GM23338 (cell line): ENCODE results near the gene OPRD1.

Experiments
- CREB1 ChIP-seq: fragments of 250-450 bp; sonication (Bioruptor Pico); IDR thresholded peaks from 2 replicates; pipeline ENCODE4 v1.5.0; 2020; ENCODE audit warnings: low read depth, mild to moderate bottlenecking, moderate library complexity
- EZH2 ChIP-seq: fragments of 200-600 bp; sonication (generic); IDR thresholded peaks from one replicate; pipeline ENCODE4 v1.8.0; 2017; ENCODE audit warnings: antibody characterized with exemption, mild to moderate bottlenecking, low read depth; ENCODE audit not compliant: unreplicated experiment
- EZH2phosphoT487 ChIP-seq: fragments of 200-600 bp; sonication (generic); IDR thresholded peaks from one replicate; pipeline ENCODE4 v1.8.1; 2018; ENCODE audit warnings: antibody characterized with exemption; ENCODE audit not compliant: unreplicated experiment
- JUNB ChIP-seq: IDR thresholded peaks from one replicate; pipeline ENCODE4 v1.6.1; 2016; ENCODE audit warnings: antibody characterized with exemption; ENCODE audit not compliant: unreplicated experiment
- POLR2AphosphoS5 ChIP-seq: IDR thresholded peaks from 2 replicates; pipeline ENCODE4 v1.6.1; 2016; ENCODE audit warnings: antibody characterized with exemption, low read depth
- STAT1 ChIP-seq: IDR thresholded peaks from one replicate; pipeline ENCODE4 v1.6.1; 2016; ENCODE audit warnings: antibody characterized with exemption; ENCODE audit not compliant: unreplicated experiment
- ZNF114 ChIP-seq: fragments of 250-450 bp; sonication (Bioruptor Pico); IDR thresholded peaks from 2 replicates; pipeline ENCODE4 v1.5.0; 2020; ENCODE audit warnings: mild to moderate bottlenecking, moderate library complexity
- ZNF331 ChIP-seq: fragments of 250-450 bp; sonication (Bioruptor Pico); IDR thresholded peaks from 2 replicates; pipeline ENCODE4 v1.5.0; 2020; ENCODE audit warnings: low read depth, mild to moderate bottlenecking, moderate library complexity
- TF ChIP-seq, protein P1 (sequence below), 2 experiments: fragments of 200-600 bp in 1 of 2; sonication (generic) in 1 of 2; conservative IDR thresholded peaks; 2 replicates each; pipeline versions ENCODE4 v1.5.1 to v1.6.1; 2016 to 2017; ENCODE audit warnings: antibody characterized with exemption in 2 of 2, low read depth in 2 of 2, mild to moderate bottlenecking in 2 of 2, moderate library complexity in 1 of 2
- TF ChIP-seq, protein P2 (sequence below): IDR thresholded peaks from one replicate; pipeline ENCODE4 v1.6.1; 2018; ENCODE audit warnings: antibody characterized with exemption; ENCODE audit not compliant: unreplicated experiment
- TF ChIP-seq, protein P3 (sequence below): IDR thresholded peaks from 2 replicates; pipeline ENCODE4 v1.6.1; 2016; ENCODE audit warnings: antibody characterized with exemption
- TF ChIP-seq, protein P4 (sequence below): fragments of 250-450 bp; sonication (Bioruptor Pico); IDR thresholded peaks from 2 replicates; pipeline ENCODE4 v1.5.0; 2020; ENCODE audit warnings: mild to moderate bottlenecking, moderate library complexity

DNA sequence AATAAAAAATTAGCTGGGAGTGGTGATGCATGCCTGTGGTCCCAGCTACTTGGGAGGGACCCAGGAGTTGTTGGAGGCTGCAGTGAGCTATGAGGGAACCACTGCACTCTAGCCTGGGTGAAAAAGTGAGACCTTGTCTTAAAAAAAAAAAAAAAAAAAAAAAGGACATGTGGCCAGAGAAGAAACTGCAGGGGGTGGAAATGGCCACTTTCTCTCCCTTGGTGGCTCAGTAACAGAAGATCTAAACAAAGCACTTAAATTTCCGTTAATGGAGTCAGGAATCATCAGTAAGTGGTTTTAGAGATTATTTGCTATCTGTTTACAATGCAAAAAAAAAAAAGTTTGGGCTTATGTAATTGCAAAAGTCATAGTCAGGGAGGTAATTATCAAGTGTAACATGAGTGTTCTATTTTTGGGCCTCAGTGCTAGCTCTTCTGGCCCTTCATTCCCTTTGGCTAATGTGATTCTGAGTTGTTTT, 19.3 kb upstream of the OPRD1 start:
- TF ChIP-seq, protein P1, sequence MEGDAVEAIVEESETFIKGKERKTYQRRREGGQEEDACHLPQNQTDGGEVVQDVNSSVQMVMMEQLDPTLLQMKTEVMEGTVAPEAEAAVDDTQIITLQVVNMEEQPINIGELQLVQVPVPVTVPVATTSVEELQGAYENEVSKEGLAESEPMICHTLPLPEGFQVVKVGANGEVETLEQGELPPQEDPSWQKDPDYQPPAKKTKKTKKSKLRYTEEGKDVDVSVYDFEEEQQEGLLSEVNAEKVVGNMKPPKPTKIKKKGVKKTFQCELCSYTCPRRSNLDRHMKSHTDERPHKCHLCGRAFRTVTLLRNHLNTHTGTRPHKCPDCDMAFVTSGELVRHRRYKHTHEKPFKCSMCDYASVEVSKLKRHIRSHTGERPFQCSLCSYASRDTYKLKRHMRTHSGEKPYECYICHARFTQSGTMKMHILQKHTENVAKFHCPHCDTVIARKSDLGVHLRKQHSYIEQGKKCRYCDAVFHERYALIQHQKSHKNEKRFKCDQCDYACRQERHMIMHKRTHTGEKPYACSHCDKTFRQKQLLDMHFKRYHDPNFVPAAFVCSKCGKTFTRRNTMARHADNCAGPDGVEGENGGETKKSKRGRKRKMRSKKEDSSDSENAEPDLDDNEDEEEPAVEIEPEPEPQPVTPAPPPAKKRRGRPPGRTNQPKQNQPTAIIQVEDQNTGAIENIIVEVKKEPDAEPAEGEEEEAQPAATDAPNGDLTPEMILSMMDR (conservative IDR thresholded peaks at IDR 0.05; ENCODE audit: low read depth in 2 of 2), result no peak
- TF ChIP-seq EZH2 (no peak), ZNF114 (CRISPR knock-in tag) (no peak), CREB1 (CRISPR knock-in tag) (no peak), EZH2phosphoT487 (no peak), JUNB (no peak), ZNF331 (CRISPR knock-in tag) (no peak), POLR2AphosphoS5 (no peak), STAT1 (no peak)
- TF ChIP-seq, protein P2, sequence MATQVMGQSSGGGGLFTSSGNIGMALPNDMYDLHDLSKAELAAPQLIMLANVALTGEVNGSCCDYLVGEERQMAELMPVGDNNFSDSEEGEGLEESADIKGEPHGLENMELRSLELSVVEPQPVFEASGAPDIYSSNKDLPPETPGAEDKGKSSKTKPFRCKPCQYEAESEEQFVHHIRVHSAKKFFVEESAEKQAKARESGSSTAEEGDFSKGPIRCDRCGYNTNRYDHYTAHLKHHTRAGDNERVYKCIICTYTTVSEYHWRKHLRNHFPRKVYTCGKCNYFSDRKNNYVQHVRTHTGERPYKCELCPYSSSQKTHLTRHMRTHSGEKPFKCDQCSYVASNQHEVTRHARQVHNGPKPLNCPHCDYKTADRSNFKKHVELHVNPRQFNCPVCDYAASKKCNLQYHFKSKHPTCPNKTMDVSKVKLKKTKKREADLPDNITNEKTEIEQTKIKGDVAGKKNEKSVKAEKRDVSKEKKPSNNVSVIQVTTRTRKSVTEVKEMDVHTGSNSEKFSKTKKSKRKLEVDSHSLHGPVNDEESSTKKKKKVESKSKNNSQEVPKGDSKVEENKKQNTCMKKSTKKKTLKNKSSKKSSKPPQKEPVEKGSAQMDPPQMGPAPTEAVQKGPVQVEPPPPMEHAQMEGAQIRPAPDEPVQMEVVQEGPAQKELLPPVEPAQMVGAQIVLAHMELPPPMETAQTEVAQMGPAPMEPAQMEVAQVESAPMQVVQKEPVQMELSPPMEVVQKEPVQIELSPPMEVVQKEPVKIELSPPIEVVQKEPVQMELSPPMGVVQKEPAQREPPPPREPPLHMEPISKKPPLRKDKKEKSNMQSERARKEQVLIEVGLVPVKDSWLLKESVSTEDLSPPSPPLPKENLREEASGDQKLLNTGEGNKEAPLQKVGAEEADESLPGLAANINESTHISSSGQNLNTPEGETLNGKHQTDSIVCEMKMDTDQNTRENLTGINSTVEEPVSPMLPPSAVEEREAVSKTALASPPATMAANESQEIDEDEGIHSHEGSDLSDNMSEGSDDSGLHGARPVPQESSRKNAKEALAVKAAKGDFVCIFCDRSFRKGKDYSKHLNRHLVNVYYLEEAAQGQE, result no peak
- TF ChIP-seq, protein P3, sequence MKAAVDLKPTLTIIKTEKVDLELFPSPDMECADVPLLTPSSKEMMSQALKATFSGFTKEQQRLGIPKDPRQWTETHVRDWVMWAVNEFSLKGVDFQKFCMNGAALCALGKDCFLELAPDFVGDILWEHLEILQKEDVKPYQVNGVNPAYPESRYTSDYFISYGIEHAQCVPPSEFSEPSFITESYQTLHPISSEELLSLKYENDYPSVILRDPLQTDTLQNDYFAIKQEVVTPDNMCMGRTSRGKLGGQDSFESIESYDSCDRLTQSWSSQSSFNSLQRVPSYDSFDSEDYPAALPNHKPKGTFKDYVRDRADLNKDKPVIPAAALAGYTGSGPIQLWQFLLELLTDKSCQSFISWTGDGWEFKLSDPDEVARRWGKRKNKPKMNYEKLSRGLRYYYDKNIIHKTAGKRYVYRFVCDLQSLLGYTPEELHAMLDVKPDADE, result no peak
- TF ChIP-seq, protein P4, sequence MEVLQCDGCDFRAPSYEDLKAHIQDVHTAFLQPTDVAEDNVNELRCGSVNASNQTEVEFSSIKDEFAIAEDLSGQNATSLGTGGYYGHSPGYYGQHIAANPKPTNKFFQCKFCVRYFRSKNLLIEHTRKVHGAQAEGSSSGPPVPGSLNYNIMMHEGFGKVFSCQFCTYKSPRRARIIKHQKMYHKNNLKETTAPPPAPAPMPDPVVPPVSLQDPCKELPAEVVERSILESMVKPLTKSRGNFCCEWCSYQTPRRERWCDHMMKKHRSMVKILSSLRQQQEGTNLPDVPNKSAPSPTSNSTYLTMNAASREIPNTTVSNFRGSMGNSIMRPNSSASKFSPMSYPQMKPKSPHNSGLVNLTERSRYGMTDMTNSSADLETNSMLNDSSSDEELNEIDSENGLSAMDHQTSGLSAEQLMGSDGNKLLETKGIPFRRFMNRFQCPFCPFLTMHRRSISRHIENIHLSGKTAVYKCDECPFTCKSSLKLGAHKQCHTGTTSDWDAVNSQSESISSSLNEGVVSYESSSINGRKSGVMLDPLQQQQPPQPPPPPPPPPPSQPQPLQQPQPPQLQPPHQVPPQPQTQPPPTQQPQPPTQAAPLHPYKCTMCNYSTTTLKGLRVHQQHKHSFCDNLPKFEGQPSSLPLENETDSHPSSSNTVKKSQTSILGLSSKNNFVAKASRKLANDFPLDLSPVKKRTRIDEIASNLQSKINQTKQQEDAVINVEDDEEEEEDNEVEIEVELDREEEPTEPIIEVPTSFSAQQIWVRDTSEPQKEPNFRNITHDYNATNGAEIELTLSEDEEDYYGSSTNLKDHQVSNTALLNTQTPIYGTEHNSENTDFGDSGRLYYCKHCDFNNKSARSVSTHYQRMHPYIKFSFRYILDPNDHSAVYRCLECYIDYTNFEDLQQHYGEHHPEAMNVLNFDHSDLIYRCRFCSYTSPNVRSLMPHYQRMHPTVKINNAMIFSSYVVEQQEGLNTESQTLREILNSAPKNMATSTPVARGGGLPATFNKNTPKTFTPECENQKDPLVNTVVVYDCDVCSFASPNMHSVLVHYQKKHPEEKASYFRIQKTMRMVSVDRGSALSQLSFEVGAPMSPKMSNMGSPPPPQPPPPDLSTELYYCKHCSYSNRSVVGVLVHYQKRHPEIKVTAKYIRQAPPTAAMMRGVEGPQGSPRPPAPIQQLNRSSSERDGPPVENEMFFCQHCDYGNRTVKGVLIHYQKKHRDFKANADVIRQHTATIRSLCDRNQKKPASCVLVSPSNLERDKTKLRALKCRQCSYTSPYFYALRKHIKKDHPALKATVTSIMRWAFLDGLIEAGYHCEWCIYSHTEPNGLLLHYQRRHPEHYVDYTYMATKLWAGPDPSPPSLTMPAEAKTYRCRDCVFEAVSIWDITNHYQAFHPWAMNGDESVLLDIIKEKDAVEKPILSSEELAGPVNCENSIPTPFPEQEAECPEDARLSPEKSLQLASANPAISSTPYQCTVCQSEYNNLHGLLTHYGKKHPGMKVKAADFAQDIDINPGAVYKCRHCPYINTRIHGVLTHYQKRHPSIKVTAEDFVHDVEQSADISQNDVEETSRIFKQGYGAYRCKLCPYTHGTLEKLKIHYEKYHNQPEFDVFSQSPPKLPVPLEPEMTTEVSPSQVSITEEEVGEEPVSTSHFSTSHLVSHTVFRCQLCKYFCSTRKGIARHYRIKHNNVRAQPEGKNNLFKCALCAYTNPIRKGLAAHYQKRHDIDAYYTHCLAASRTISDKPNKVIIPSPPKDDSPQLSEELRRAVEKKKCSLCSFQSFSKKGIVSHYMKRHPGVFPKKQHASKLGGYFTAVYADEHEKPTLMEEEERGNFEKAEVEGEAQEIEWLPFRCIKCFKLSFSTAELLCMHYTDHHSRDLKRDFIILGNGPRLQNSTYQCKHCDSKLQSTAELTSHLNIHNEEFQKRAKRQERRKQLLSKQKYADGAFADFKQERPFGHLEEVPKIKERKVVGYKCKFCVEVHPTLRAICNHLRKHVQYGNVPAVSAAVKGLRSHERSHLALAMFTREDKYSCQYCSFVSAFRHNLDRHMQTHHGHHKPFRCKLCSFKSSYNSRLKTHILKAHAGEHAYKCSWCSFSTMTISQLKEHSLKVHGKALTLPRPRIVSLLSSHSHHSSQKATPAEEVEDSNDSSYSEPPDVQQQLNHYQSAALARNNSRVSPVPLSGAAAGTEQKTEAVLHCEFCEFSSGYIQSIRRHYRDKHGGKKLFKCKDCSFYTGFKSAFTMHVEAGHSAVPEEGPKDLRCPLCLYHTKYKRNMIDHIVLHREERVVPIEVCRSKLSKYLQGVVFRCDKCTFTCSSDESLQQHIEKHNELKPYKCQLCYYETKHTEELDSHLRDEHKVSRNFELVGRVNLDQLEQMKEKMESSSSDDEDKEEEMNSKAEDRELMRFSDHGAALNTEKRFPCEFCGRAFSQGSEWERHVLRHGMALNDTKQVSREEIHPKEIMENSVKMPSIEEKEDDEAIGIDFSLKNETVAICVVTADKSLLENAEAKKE (CRISPR knock-in tag), result no peak
